Esophagus squamous epithelium (tissue), 5 donors: ENCODE data around the gene MICA. TPM values are rescaled to one million over a fixed set of nuclear protein-coding genes. Genes with fewer than 3 reads are reported as not detected.
A peak's percentile ranks its signal among the peaks of the same experiment; 100 is the strongest.
"Not testable (repeated sequence)": the region's sequence is repeated elsewhere in the genome, so short reads cannot be mapped to it uniquely, and the experiment has no call there.

Experiments used
- DNase-seq: peaks from one replicate; lab custom pipeline; 2025; lab: John Stamatoyannopoulos, UW
- H3K27ac ChIP-seq, 4 donors: fragments of 200-600 bp; sonication (generic); one replicate each; pipeline ENCODE4 v1.5.1; 2016 to 2019; ENCODE audit warnings: mild to moderate bottlenecking in 1 of 4
- H3K27me3 ChIP-seq, 4 donors: fragments of 200-600 bp; sonication (generic); 1 replicate in 3 of 4; 2 replicates in 1 of 4; pipeline versions ENCODE4 v1.5.1 to v1.6.0; 2017 to 2021; ENCODE audit warnings: antibody characterized with exemption in 1 of 4
- H3K36me3 ChIP-seq, 3 donors: fragments of 200-600 bp; sonication (generic); one replicate each; pipeline ENCODE4 v1.5.1; 2016 to 2019
- H3K4me1 ChIP-seq, 3 donors: fragments of 200-600 bp; sonication (generic); one replicate each; pipeline ENCODE4 v1.5.1; 2017 to 2019
- H3K4me3 ChIP-seq, 4 donors: fragments of 200-600 bp; sonication (generic); 1 replicate in 3 of 4; 2 replicates in 1 of 4; pipeline ENCODE4 v1.5.1; 2016 to 2019; ENCODE audit warnings: mild to moderate bottlenecking in 2 of 4, moderate library complexity in 1 of 4
- H3K9me3 ChIP-seq, 3 donors: fragments of 200-600 bp; sonication (generic); one replicate each; pipeline ENCODE4 v1.5.1; 2016 to 2019
- POLR2A ChIP-seq, 4 donors: fragments of 450-650 bp; IDR thresholded peaks; one replicate each; pipeline ENCODE4 v1.6.1; 2017; ENCODE audit warnings: antibody characterized with exemption in 4 of 4, mild to moderate bottlenecking in 4 of 4, moderate library complexity in 3 of 4
- WGBS, 2 donors: methylation state at CpG; one replicate each; pipeline ENCODE4 v1.1.5; 2018; 5-methylcytosine and 5-hydroxymethylcytosine counted together
- intact Hi-C: fragments of 100-400 bp; cut with DNase I; formaldehyde crosslinking; loops from one replicate; pipeline ENCODE4 v1.15.0; 2022
- total RNA-seq, 4 donors: library from RNA; depleted of rRNA; stranded (reverse); fragments of >200 nt; gene quantifications; one replicate each; pipeline ENCODE4 v1.1.0, GENCODE V29; 2016
- TF ChIP-seq, protein P1 (sequence below), 6 experiments: fragments of 450-650 bp in 4 of 6; fragments of 200-600 bp in 2 of 6; sonication (generic) in 2 of 6; IDR thresholded peaks; one replicate each; pipeline ENCODE4 v1.5.1; 2016 to 2019; ENCODE audit warnings: antibody characterized with exemption in 6 of 6, mild to moderate bottlenecking in 4 of 6, moderate library complexity in 4 of 6
- donor health status: DM: yes; HTN: yes; CAD: no.

The MICA gene
- total RNA-seq, 4 donors from 2014 or later: 7.5 to 10.1 (median 8.8) TPM

DNA sequence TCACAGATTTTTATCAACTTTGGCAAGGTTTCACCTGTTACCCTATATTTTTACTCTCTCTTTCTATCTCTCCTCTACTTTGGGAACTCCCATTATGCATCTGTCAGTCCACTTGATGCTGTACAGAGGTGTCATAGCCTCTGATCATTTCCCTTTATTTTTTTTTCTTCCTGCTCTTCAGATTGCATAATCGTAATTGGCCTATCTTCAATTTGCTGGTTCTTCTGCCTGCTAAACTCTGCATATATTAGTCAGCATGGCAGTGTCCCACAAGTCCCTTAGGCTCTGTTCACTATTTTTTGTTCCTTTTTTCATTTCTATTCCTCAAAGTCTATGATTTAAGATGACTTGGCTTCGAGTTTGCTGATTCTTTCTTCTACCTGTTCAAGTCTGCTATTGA lies 49.9 kb downstream of the MICA start:
- TF ChIP-seq, protein P1, sequence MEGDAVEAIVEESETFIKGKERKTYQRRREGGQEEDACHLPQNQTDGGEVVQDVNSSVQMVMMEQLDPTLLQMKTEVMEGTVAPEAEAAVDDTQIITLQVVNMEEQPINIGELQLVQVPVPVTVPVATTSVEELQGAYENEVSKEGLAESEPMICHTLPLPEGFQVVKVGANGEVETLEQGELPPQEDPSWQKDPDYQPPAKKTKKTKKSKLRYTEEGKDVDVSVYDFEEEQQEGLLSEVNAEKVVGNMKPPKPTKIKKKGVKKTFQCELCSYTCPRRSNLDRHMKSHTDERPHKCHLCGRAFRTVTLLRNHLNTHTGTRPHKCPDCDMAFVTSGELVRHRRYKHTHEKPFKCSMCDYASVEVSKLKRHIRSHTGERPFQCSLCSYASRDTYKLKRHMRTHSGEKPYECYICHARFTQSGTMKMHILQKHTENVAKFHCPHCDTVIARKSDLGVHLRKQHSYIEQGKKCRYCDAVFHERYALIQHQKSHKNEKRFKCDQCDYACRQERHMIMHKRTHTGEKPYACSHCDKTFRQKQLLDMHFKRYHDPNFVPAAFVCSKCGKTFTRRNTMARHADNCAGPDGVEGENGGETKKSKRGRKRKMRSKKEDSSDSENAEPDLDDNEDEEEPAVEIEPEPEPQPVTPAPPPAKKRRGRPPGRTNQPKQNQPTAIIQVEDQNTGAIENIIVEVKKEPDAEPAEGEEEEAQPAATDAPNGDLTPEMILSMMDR (IDR thresholded peaks at IDR 0.05): no peak
- TF ChIP-seq POLR2A (IDR thresholded peaks at IDR 0.05): no peak
- H3K4me3 ChIP-seq: no peak overlapping the region
- peaks cover 0 to 15% (median 0%) of the 10 kb centered on the region in 4 donors for H3K27me3 ChIP-seq
- no peaks in the 10 kb centered on the region for H3K4me1 ChIP-seq
- H3K27ac ChIP-seq: no peak overlapping the region
- intact Hi-C loops: no loop called here
- WGBS, 2 donors: 71 to 73% methylated on average over 2 of the region's 2 CpGs
- H3K36me3 ChIP-seq: no peaks in the 10 kb centered on the region
- no peaks in the 10 kb centered on the region for H3K9me3 ChIP-seq
- DNase-seq: no peak

DNA sequence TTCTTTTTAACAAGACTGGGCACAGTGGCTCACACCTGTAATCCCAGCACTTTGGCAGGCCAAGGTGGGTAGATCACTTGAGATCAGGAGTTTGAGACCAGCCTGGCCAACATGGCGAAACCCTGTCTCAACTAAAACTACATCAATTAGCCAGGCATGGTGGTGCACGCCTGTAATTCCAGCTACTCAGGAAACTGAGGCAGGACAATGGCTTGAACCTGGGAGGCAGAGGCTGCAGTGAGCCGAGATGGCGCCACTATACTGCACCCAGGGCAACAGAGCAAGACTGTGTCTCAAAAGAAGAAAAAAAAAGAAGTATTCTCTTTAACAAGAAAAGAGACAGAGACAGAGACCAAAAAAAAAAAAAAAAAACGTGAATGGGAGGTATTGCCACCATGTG lies 56.5 kb downstream of the MICA start:
- H3K9me3 ChIP-seq, intact Hi-C loops, DNase-seq, H3K36me3 ChIP-seq, H3K27me3 ChIP-seq, H3K27ac ChIP-seq, H3K4me3 ChIP-seq: not testable (repeated sequence)
- H3K4me1 ChIP-seq: peaks cover 8 to 31% (median 19%) of the 10 kb centered on the region in 3 donors
- 84 to 90% methylated on average over 3 to 5 of the region's 5 CpGs for WGBS, 2 donors

DNA sequence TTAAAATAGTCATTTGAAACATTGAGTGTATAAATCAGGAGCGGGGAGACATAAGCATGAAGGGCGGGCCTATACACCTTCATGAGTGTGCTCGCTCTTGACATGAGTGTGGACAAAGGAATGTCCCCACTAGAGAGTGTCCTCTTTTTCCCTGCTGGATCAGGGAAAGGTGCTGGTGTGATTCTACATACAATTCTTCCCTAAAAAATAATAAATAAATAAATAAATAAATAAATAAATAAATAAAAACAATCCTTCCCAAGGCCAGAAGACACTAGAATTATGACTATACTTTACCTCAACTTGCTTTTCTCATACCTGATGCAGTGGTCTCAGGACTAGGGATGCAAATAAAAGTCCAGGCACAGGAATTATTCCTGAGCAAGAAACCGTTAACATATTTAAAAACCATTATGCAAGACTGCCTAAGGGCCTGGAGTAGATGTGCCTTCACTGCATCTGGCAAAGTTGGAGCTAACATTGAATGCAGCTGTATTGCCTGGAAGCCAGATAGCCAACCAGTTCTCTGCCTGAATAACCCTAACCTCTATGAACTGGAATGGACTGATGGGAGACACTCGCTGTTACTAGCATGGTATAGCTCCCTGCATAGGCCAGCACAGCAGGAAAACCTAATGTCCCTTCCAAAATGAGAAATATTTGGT lies 57.1 kb downstream of the MICA start:
- intact Hi-C loops: no loop called here
- H3K4me3 ChIP-seq: no peak overlapping the region
- no peaks in the 10 kb centered on the region for H3K36me3 ChIP-seq
- WGBS, 2 donors: 93 to 96% methylated on average over 5 of the region's 5 CpGs
- H3K9me3 ChIP-seq: no peaks in the 10 kb centered on the region
- peaks cover 8 to 38% (median 19%) of the 10 kb centered on the region in 3 donors for H3K4me1 ChIP-seq
- TF ChIP-seq, protein P1 (IDR thresholded peaks at IDR 0.05): no peak
- TF ChIP-seq POLR2A (IDR thresholded peaks at IDR 0.05): no peak
- H3K27ac ChIP-seq: no peak overlapping the region
- DNase-seq: no peak
- no peaks in the 10 kb centered on the region for H3K27me3 ChIP-seq

DNA sequence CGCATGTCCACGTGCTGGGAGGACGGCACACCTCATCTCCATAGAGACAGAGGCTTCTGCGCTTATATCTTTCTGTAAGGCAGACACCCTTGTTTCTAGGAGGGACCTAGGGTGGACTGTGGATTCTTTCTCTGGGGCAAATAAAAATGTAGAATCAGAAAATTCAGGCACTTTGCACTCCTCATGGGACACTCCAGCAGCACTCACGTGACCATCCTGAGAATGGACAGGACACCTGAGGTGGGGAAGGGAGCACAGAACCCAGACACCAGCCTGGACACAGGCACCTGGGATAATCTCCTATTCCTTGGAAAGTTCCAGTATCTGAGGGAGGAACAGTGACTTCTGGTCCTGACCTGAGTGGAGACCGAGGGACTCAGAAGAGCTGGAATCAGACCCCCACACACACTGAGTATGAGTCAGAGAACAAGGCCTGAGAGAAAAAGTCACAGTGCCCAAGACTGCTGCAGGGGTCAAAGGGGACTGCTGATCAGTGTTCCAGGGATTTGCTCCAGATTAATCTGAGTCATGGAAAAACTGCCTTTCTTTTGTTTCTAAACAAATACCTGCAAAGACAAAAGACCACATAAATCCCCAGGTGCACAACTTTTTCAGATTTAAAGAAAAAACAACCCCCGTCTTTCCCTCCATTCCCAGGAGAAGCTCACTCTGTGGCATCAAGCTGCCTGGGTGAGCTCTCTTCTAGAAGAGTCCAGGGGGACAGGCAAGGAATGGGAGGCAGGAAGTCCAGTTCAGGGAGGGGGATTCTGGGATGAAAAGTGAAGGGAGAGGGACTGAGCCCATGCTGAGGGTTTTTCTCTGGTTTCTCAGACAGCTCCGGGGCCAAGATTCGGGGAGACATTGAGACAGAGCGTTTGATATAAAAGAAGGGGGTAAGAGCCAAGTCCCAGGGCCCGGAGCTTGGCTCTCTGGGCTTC lies 58.9 kb downstream of the MICA start:
- WGBS, 2 donors: 47 to 53% methylated on average over 9 to 10 of the region's 11 CpGs
- H3K27ac ChIP-seq: peak overlapping the region; percentile 73 to 89 (median 84)
- no peaks in the 10 kb centered on the region for H3K27me3 ChIP-seq
- no peaks in the 10 kb centered on the region for H3K36me3 ChIP-seq
- intact Hi-C loops: no loop called here
- no peaks in the 10 kb centered on the region for H3K9me3 ChIP-seq
- no peak for DNase-seq
- peaks cover 8 to 51% (median 19%) of the 10 kb centered on the region in 3 donors for H3K4me1 ChIP-seq
- TF ChIP-seq, protein P1 (IDR thresholded peaks at IDR 0.05): no peak
- TF ChIP-seq POLR2A (IDR thresholded peaks at IDR 0.05): no peak
- H3K4me3 ChIP-seq: peak overlapping the region; percentile 42 to 79 (median 64)

DNA sequence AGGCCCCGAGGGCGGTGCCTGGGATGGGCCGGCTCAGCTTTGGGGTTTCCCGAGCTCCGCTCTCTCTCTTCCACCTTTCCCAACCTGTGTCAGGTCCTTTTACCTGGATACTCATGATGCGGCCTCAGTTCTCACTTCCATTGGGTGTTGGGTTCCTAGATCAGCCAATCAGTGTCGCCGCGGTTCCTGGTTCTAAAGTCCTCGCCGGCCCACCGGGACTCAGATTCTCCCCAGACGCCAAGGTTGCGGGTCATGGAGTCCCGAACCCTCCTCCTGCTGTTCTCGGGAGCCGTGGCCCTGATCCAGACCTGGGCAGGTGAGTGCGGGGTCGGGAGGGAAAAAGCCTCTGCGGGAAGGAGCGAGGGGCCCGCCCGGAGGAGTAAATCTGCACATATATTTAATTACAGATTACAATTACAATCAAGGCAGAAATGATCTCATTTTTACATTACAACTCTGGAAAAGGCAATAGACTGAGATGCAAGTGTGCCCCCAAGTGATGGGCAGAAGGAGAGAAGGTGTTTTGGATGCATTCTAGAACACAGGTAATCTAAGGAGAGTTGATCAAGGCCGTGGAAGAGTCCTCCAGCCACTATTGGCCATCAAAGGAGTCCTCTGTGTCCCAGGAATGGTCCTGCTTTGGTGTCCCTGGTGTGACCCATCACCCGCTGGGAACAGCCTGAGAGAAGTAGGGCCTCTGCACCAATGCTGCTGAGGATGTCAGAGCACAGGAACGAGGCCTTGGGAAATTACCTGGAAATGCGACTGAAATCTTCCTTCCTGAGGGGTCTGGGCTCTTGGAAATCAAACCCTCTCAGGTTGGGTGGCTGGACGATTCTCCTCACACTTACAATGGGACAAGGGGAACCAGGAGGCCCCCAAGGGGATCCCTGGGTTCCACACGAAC lies 59.8 kb downstream of the MICA start:
- Histone ChIP-seq H3K27me3 (no peaks in the 10 kb centered on the region), H3K4me1 (peaks cover 8 to 51% (median 19%) of the 10 kb centered on the region in 3 donors), H3K4me3 (peak overlapping the region; percentile 42 to 79 (median 64)), H3K36me3 (no peaks in the 10 kb centered on the region), H3K27ac (peak overlapping the region; percentile 73 to 89 (median 84)), H3K9me3 (no peaks in the 10 kb centered on the region)
- intact Hi-C loops: no loop called here
- DNase-seq: peak; percentile 30
- 8 to 14% methylated on average over 13 to 24 of the region's 29 CpGs for WGBS, 2 donors
- TF ChIP-seq, protein P1 (IDR thresholded peaks at IDR 0.05): no peak
- TF ChIP-seq POLR2A (IDR thresholded peaks at IDR 0.05): peak in 2 of 4 donors; percentile 79 to 87
